ENCODE measurements around the gene PRKCD.

The PRKCD gene

GRCh38 chr3:53160061-53160659, 849 bp upstream of the PRKCD start:
- Histone ChIP-seq H4K8ac (ENCODE audit: low read depth, low read length) (no peak overlapping the region), H3K27ac (ENCODE audit: low read depth, low read length) (no peak overlapping the region), H3K4ac (ENCODE audit: low read depth, low read length) (no peak overlapping the region), H3K79me2 (ENCODE audit: control insufficient read depth, insufficient read depth, low read length) (peaks cover 3% of the 10 kb centered on the region), H3K4me1 (ENCODE audit: control insufficient read depth, low read depth, low read length) (peaks cover 13% of the 10 kb centered on the region), H3K36me3 (ENCODE audit: control insufficient read depth, insufficient read depth, low read length) (no peaks in the 10 kb centered on the region), H3K9ac (ENCODE audit: low read length) (peak overlapping the region; percentile 68), H3K23ac (ENCODE audit: low read length) (no peak overlapping the region), H3K18ac (ENCODE audit: low read length) (no peak overlapping the region), H3K79me1 (ENCODE audit: low read length) (peaks cover 15% of the 10 kb centered on the region), H3K27me3 (ENCODE audit: insufficient read depth, low read length, poor library complexity) (no peaks in the 10 kb centered on the region), H2BK120ac (ENCODE audit: low read depth, low read length) (no peak overlapping the region), H3K4me2 (ENCODE audit: low read length) (peak overlapping the region; percentile 76), H3K4me3 (ENCODE audit: low read length) (no peak overlapping the region), H2AK5ac (ENCODE audit: low read length) (no peak overlapping the region), H2BK15ac (replicated peaks; ENCODE audit: low read depth) (no peak overlapping the region), H2BK5ac (ENCODE audit: low read length) (no peak overlapping the region), H4K5ac (ENCODE audit: low read length) (no peak overlapping the region), H3K56ac (ENCODE audit: low read length) (peak overlapping the region; percentile 89)
- DNase-seq = no peak
- WGBS (ENCODE audit: extremely low coverage, insufficient coverage, low lambda C conversion rate) = no CpG with 5 or more reads among the region's 4 CpGs

DNA sequence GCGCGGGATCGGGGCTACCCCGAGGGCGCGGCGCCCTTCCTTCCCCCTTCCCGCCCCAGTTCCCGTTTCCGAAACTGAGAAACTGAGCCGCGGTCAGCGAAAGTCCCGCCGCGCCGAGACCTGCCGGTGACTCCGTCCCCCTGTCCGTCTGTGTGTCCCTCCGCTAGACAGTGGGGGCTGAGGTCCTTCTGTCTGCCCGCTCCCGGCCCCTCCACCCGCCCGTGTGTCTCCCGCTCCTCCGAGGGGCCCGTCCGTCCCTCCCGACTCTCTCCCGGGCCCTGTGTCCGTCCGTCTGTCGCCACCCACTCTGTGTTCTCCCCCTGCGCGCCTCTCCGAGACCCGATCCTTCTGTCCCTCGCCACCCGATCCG, 426 bp downstream of the PRKCD start:
- Histone ChIP-seq H3K27ac (ENCODE audit: low read depth, low read length) (no peak overlapping the region), H3K4me2 (ENCODE audit: low read length) (peak overlapping the region; percentile 25), H3K27me3 (ENCODE audit: insufficient read depth, low read length, poor library complexity) (no peaks in the 10 kb centered on the region)

GRCh38 chr3:53161820-53162671, 1.0 kb downstream of the PRKCD start:
- peaks cover 24% of the 10 kb centered on the region for H3K79me1 ChIP-seq (ENCODE audit: low read length)
- H3K18ac ChIP-seq (ENCODE audit: low read length) = peak overlapping the region; percentile 39
- peak overlapping the region; percentile 59 for H3K4me2 ChIP-seq (ENCODE audit: low read length)
- peak overlapping the region; percentile 90 for H3K56ac ChIP-seq (ENCODE audit: low read length)
- WGBS (ENCODE audit: extremely low coverage, insufficient coverage, low lambda C conversion rate) = no CpG with 5 or more reads among the region's 49 CpGs
- no peaks in the 10 kb centered on the region for H3K27me3 ChIP-seq (ENCODE audit: insufficient read depth, low read length, poor library complexity)
- no peak overlapping the region for H3K27ac ChIP-seq (ENCODE audit: low read depth, low read length)
- H2BK120ac ChIP-seq (ENCODE audit: low read depth, low read length) = no peak overlapping the region
- no peak overlapping the region for H2BK15ac ChIP-seq (replicated peaks; ENCODE audit: low read depth)
- H3K4ac ChIP-seq (ENCODE audit: low read depth, low read length) = peak overlapping the region; percentile 25
- H2AK5ac ChIP-seq (ENCODE audit: low read length) = peak overlapping the region; percentile 75
- H3K4me1 ChIP-seq (ENCODE audit: control insufficient read depth, low read depth, low read length) = peaks cover 13% of the 10 kb centered on the region
- H3K23ac ChIP-seq (ENCODE audit: low read length) = no peak overlapping the region
- no peaks in the 10 kb centered on the region for H3K36me3 ChIP-seq (ENCODE audit: control insufficient read depth, insufficient read depth, low read length)
- DNase-seq = peak; percentile 59
- peak overlapping the region; percentile 85 for H3K9ac ChIP-seq (ENCODE audit: low read length)
- no peak overlapping the region for H2BK5ac ChIP-seq (ENCODE audit: low read length)
- peaks cover 3% of the 10 kb centered on the region for H3K79me2 ChIP-seq (ENCODE audit: control insufficient read depth, insufficient read depth, low read length)
- no peak overlapping the region for H4K8ac ChIP-seq (ENCODE audit: low read depth, low read length)
- H4K5ac ChIP-seq (ENCODE audit: low read length) = no peak overlapping the region
- peak overlapping the region; percentile 45 for H3K4me3 ChIP-seq (ENCODE audit: low read length)

More for the DNA sequence above, 426 bp downstream of the PRKCD start:
- no peak overlapping the region for H2BK5ac ChIP-seq (ENCODE audit: low read length)
- H3K18ac ChIP-seq (ENCODE audit: low read length) = peak overlapping the region; percentile 39
- no peak overlapping the region for H4K5ac ChIP-seq (ENCODE audit: low read length)
- H3K4me3 ChIP-seq (ENCODE audit: low read length) = peak overlapping the region; percentile 45
- peak overlapping the region; percentile 30 for H3K23ac ChIP-seq (ENCODE audit: low read length)
- H3K79me1 ChIP-seq (ENCODE audit: low read length) = peaks cover 20% of the 10 kb centered on the region
- H3K36me3 ChIP-seq (ENCODE audit: control insufficient read depth, insufficient read depth, low read length) = no peaks in the 10 kb centered on the region
- H3K4me1 ChIP-seq (ENCODE audit: control insufficient read depth, low read depth, low read length) = peaks cover 13% of the 10 kb centered on the region
- no peak for DNase-seq
- no peak overlapping the region for H2BK15ac ChIP-seq (replicated peaks; ENCODE audit: low read depth)
- no CpG with 5 or more reads among the region's 41 CpGs for WGBS (ENCODE audit: extremely low coverage, insufficient coverage, low lambda C conversion rate)
- H3K79me2 ChIP-seq (ENCODE audit: control insufficient read depth, insufficient read depth, low read length) = peaks cover 3% of the 10 kb centered on the region
- peak overlapping the region; percentile 28 for H3K4ac ChIP-seq (ENCODE audit: low read depth, low read length)
- no peak overlapping the region for H4K8ac ChIP-seq (ENCODE audit: low read depth, low read length)
- H2AK5ac ChIP-seq (ENCODE audit: low read length) = no peak overlapping the region
- H3K56ac ChIP-seq (ENCODE audit: low read length) = peak overlapping the region; percentile 90
- no peak overlapping the region for H2BK120ac ChIP-seq (ENCODE audit: low read depth, low read length)
- peak overlapping the region; percentile 85 for H3K9ac ChIP-seq (ENCODE audit: low read length)

- peak; percentile 40 for DNase-seq
- Histone ChIP-seq H3K4ac (ENCODE audit: low read depth, low read length) (no peak overlapping the region), H3K27me3 (ENCODE audit: insufficient read depth, low read length, poor library complexity) (no peaks in the 10 kb centered on the region), H3K79me1 (ENCODE audit: low read length) (peaks cover 24% of the 10 kb centered on the region), H3K18ac (ENCODE audit: low read length) (no peak overlapping the region), H3K27ac (ENCODE audit: low read depth, low read length) (no peak overlapping the region), H2BK15ac (replicated peaks; ENCODE audit: low read depth) (no peak overlapping the region), H2BK5ac (ENCODE audit: low read length) (no peak overlapping the region), H3K4me2 (ENCODE audit: low read length) (peak overlapping the region; percentile 59), H3K4me1 (ENCODE audit: control insufficient read depth, low read depth, low read length) (peaks cover 13% of the 10 kb centered on the region), H3K79me2 (ENCODE audit: control insufficient read depth, insufficient read depth, low read length) (peaks cover 3% of the 10 kb centered on the region), H3K9ac (ENCODE audit: low read length) (peak overlapping the region; percentile 52), H4K5ac (ENCODE audit: low read length) (no peak overlapping the region), H4K8ac (ENCODE audit: low read depth, low read length) (no peak overlapping the region), H3K23ac (ENCODE audit: low read length) (no peak overlapping the region), H3K4me3 (ENCODE audit: low read length) (peak overlapping the region; percentile 42), H2AK5ac (ENCODE audit: low read length) (no peak overlapping the region), H3K56ac (ENCODE audit: low read length) (peak overlapping the region; percentile 82), H2BK120ac (ENCODE audit: low read depth, low read length) (no peak overlapping the region), H3K36me3 (ENCODE audit: control insufficient read depth, insufficient read depth, low read length) (no peaks in the 10 kb centered on the region)
- WGBS (ENCODE audit: extremely low coverage, insufficient coverage, low lambda C conversion rate) = no CpG with 5 or more reads among the region's 12 CpGs
Measured at GRCh38 chr3:53162672-53163443, 1.8 kb downstream of the PRKCD start.

DNA sequence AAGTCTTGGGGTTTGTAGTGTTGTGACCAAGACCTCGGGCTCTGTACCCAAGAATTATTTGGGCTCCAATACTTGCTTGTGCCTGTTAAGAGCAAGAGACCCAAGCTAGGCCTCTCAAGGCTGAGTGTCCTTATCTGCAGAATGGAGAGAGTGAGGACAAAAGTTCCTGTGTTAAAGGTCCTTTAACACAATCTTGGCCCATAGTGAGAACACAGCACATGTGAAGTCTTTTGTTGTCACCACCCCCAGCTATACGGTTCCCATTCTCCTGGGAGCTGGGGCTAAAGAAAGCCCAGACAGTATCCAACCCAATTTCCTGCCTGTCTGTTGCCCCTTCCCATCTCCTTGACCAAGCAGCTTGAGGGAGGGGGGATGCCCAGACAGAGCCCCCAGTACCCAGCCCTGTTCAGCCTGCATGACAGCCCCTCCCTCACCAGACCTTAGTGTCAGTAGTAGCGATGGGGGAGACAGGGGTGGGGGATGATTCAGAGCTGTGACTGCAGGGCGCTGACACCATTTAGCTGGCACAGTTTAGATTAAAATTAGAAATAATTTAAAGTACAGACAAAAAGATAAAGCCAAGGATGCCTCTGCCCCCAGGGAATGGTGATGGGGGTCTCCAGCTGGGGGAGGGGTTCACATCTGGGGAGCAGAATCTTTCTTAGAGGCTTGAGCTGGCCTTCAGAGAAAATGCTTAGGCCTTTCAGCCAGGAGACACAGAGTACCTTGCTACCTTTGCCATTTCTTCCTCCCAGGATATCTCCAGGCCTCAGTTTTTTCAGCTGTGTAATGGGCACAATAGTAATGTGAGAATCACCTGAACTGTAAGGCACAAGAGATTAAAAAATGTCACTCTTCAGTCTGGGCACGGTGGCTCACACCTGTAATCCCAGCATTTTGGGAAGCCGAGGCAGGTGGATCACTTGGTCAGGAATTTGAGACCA, 2.7 kb downstream of the PRKCD start:
- no CpG with 5 or more reads among the region's 6 CpGs for WGBS (ENCODE audit: extremely low coverage, insufficient coverage, low lambda C conversion rate)

More for the DNA sequence above, 2.7 kb downstream of the PRKCD start:
- Histone ChIP-seq H4K5ac (ENCODE audit: low read length) (no peak overlapping the region), H3K4ac (ENCODE audit: low read depth, low read length) (no peak overlapping the region), H3K4me1 (ENCODE audit: control insufficient read depth, low read depth, low read length) (peaks cover 13% of the 10 kb centered on the region), H3K79me2 (ENCODE audit: control insufficient read depth, insufficient read depth, low read length) (peaks cover 3% of the 10 kb centered on the region), H2BK5ac (ENCODE audit: low read length) (no peak overlapping the region), H3K27me3 (ENCODE audit: insufficient read depth, low read length, poor library complexity) (no peaks in the 10 kb centered on the region), H3K4me3 (ENCODE audit: low read length) (no peak overlapping the region), H4K8ac (ENCODE audit: low read depth, low read length) (no peak overlapping the region), H2BK120ac (ENCODE audit: low read depth, low read length) (no peak overlapping the region), H2BK15ac (replicated peaks; ENCODE audit: low read depth) (no peak overlapping the region), H3K23ac (ENCODE audit: low read length) (no peak overlapping the region), H3K56ac (ENCODE audit: low read length) (peak overlapping the region; percentile 82), H3K18ac (ENCODE audit: low read length) (no peak overlapping the region), H2AK5ac (ENCODE audit: low read length) (no peak overlapping the region), H3K27ac (ENCODE audit: low read depth, low read length) (no peak overlapping the region), H3K36me3 (ENCODE audit: control insufficient read depth, insufficient read depth, low read length) (no peaks in the 10 kb centered on the region), H3K9ac (ENCODE audit: low read length) (no peak overlapping the region), H3K4me2 (ENCODE audit: low read length) (no peak overlapping the region), H3K79me1 (ENCODE audit: low read length) (peaks cover 24% of the 10 kb centered on the region)
- peak; percentile 65 for DNase-seq

Measured in mesendoderm (in vitro differentiated cells).